HCT116 (cell line): ENCODE results near the gene PLSCR1. TPM values are rescaled to one million over a fixed set of nuclear protein-coding genes. Genes with fewer than 3 reads are reported as not detected.

ENCODE experiments used
- ATAC-seq: fragments of 200-7000 bp; cut with Tn5 transposase; 2 replicates; pipeline ENCODE4 v1.9.1; 2020; ENCODE audit warnings: mild to moderate bottlenecking, moderate library complexity
- BruUV-seq: library from RNA; stranded (reverse); fragments of 400-500 nt; replicated peaks from 2 replicates; lab custom pipeline; 2021; lab: Mats Ljungman, UMichigan
- CTCF ChIA-PET: fragments of 300-600 bp; sonication (Branson Sonifier 250); formaldehyde crosslinking; loops from one replicate; lab custom pipeline; 2021; ENCODE audit warnings: antibody characterized with exemption; lab: Charles Lee
- POLR2A ChIA-PET: fragments of 300-600, 350-600 bp; sonication (Branson Sonifier 250); formaldehyde crosslinking; loops from one replicate; lab custom pipeline; 2021; ENCODE audit warnings: antibody characterized with exemption; lab: Charles Lee
- RAD21 ChIA-PET, 2 experiments: fragments of 300-600 bp; sonication (Branson Sonifier 250); formaldehyde crosslinking; loops; one replicate each; lab custom pipeline; 2023; ENCODE audit warnings: low total read pairs in 2 of 2; ENCODE audit not compliant: uncharacterized antibody in 2 of 2, unreplicated experiment in 2 of 2, low non-redundant PET in 1 of 2; lab: Charles Lee
- DNase-seq: peaks from one replicate; pipeline ENCODE4 v3.0.0-alpha.2; 2010; ENCODE audit warnings: low read depth, low spot score
- H2AFZ ChIP-seq: fragments of 200-600 bp; shearing (Covaris generic), sonication (generic); 2 replicates; pipeline ENCODE4 v1.6.1; 2017; ENCODE audit warnings: low read depth, mixed run types, mixed read lengths, antibody characterized with exemption, low read length; ENCODE audit not compliant: poor library complexity, severe bottlenecking
- H3K27ac ChIP-seq: 2 replicates; pipeline ENCODE4 v1.5.1; 2012; ENCODE audit warnings: low read depth, low read length
- H3K27me3 ChIP-seq: fragments of 200-600 bp; sonication (generic); 2 replicates; pipeline ENCODE4 v1.6.1; 2016; ENCODE audit warnings: mixed run types, low read length, mixed read lengths; ENCODE audit not compliant: insufficient read depth
- H3K36me3 ChIP-seq, 2 experiments: fragments of 200-500 bp in 1 of 2; fragments of 200-600 bp in 1 of 2; sonication (Bioruptor generic) in 1 of 2; sonication (generic) in 1 of 2; 2 replicates each; pipeline versions ENCODE4 v1.5.1 to v1.6.1; 2014 to 2016; ENCODE audit warnings: low read length in 2 of 2, inconsistent platforms in 1 of 2, mixed read lengths in 1 of 2, mixed run types in 1 of 2; ENCODE audit not compliant: insufficient read depth in 2 of 2, control insufficient read depth in 1 of 2
- H3K4me1 ChIP-seq, 2 experiments: fragments of 200-600 bp in 1 of 2; sonication (generic) in 1 of 2; 2 replicates each; pipeline versions ENCODE4 v1.5.1 to v1.6.1; 2012 to 2017; ENCODE audit warnings: low read length in 2 of 2, inconsistent platforms in 1 of 2, mild to moderate bottlenecking in 1 of 2, mixed read lengths in 1 of 2, mixed run types in 1 of 2, moderate library complexity in 1 of 2; ENCODE audit not compliant: insufficient read depth in 2 of 2, control insufficient read depth in 1 of 2
- H3K4me2 ChIP-seq: fragments of 200-600 bp; sonication (generic); 2 replicates; pipeline ENCODE4 v1.6.1; 2017; ENCODE audit warnings: mixed run types, low read length, mixed read lengths
- H3K4me3 ChIP-seq, 2 experiments: fragments of 200-600 bp in 1 of 2; sonication (generic) in 1 of 2; replicated peaks in 1 of 2; 2 replicates each; pipeline ENCODE4 v1.5.1; 2011 to 2016; ENCODE audit warnings: low read length in 2 of 2, control low read depth in 1 of 2, low read depth in 1 of 2, mild to moderate bottlenecking in 1 of 2, mixed read lengths in 1 of 2, mixed run types in 1 of 2
- H3K79me2 ChIP-seq: fragments of 200-600 bp; sonication (generic); 2 replicates; pipeline ENCODE4 v1.6.1; 2017; ENCODE audit warnings: mild to moderate bottlenecking, mixed run types, low read length, moderate library complexity, mixed read lengths; ENCODE audit not compliant: insufficient read depth
- H3K9ac ChIP-seq: fragments of 200-600 bp; sonication (generic); 2 replicates; pipeline ENCODE4 v1.6.1; 2016; ENCODE audit warnings: low read length, mixed read lengths
- H3K9me2 ChIP-seq: fragments of 200-600 bp; sonication (generic), shearing (Covaris generic); 2 replicates; pipeline ENCODE4 v1.6.1; 2017; ENCODE audit warnings: mixed run types, mild to moderate bottlenecking, moderate library complexity; ENCODE audit not compliant: insufficient read depth
- H3K9me3 ChIP-seq, 2 experiments: fragments of 200-500 bp in 1 of 2; fragments of 200-600 bp in 1 of 2; sonication (Bioruptor generic) in 1 of 2; sonication (generic) in 1 of 2; 2 replicates each; pipeline ENCODE4 v1.6.1; 2014 to 2017; ENCODE audit warnings: low read length in 2 of 2, mixed read lengths in 2 of 2, inconsistent platforms in 1 of 2, low read depth in 1 of 2, mild to moderate bottlenecking in 1 of 2, mixed run types in 1 of 2, moderate library complexity in 1 of 2; ENCODE audit not compliant: control insufficient read depth in 1 of 2, insufficient read depth in 1 of 2
- H4K20me1 ChIP-seq: fragments of 200-600 bp; sonication (generic), shearing (Covaris generic); 2 replicates; pipeline ENCODE4 v1.6.1; 2017; ENCODE audit warnings: mixed run types, mild to moderate bottlenecking, moderate library complexity; ENCODE audit not compliant: insufficient read depth
- ATF3 ChIP-seq: IDR thresholded peaks from 2 replicates; pipeline ENCODE4 v1.6.1; 2012
- CBX3 ChIP-seq: IDR thresholded peaks from 2 replicates; pipeline ENCODE4 v1.6.1; 2012; ENCODE audit warnings: low read depth
- CEBPB ChIP-seq: IDR thresholded peaks from 2 replicates; pipeline ENCODE4 v1.6.1; 2012; ENCODE audit warnings: low read depth
- EGR1 ChIP-seq: IDR thresholded peaks from 2 replicates; pipeline ENCODE4 v1.6.1; 2012; ENCODE audit warnings: low read depth
- ELF1 ChIP-seq: IDR thresholded peaks from 2 replicates; pipeline ENCODE4 v1.6.1; 2012; ENCODE audit warnings: low read depth, borderline replicate concordance
- EZH2 ChIP-seq: fragments of 200-600 bp; sonication (generic); IDR thresholded peaks from 2 replicates; pipeline ENCODE4 v1.6.1; 2017; ENCODE audit warnings: antibody characterized with exemption, mixed run types
- EZH2phosphoT487 ChIP-seq: fragments of 200-600 bp; IDR thresholded peaks from 2 replicates; pipeline ENCODE4 v1.6.1; 2018; ENCODE audit warnings: antibody characterized with exemption, borderline replicate concordance
- FOSL1 ChIP-seq: IDR thresholded peaks from 2 replicates; pipeline ENCODE4 v1.6.1; 2012; ENCODE audit warnings: low read depth
- JUND ChIP-seq: IDR thresholded peaks from 2 replicates; pipeline ENCODE4 v1.6.1; 2012
- MAX ChIP-seq: IDR thresholded peaks from 2 replicates; pipeline ENCODE4 v1.6.1; 2012
- POLR2A ChIP-seq: IDR thresholded peaks from 2 replicates; pipeline ENCODE4 v1.7.0; 2011; ENCODE audit warnings: borderline replicate concordance; ENCODE audit not compliant: insufficient read depth, insufficient read length; ENCODE audit errors: extremely low read depth
- POLR2AphosphoS5 ChIP-seq: IDR thresholded peaks from 2 replicates; pipeline ENCODE4 v1.6.1; 2011; ENCODE audit warnings: mild to moderate bottlenecking, low read depth, low read length, moderate library complexity
- RAD21 ChIP-seq: IDR thresholded peaks from 2 replicates; pipeline ENCODE4 v1.6.1; 2012; ENCODE audit warnings: low read depth, mild to moderate bottlenecking
- REST ChIP-seq: IDR thresholded peaks from 2 replicates; pipeline ENCODE4 v1.6.1; 2012; ENCODE audit warnings: low read depth
- SP1 ChIP-seq: IDR thresholded peaks from 2 replicates; pipeline ENCODE4 v1.6.1; 2012; ENCODE audit warnings: low read depth
- TCF7L2 ChIP-seq: IDR thresholded peaks from 2 replicates; pipeline ENCODE4 v1.7.0; 2011; ENCODE audit warnings: borderline replicate concordance, inconsistent platforms; ENCODE audit not compliant: insufficient read depth, insufficient read length; ENCODE audit errors: extremely low read depth
- YY1 ChIP-seq: IDR thresholded peaks from 2 replicates; pipeline ENCODE4 v1.6.1; 2011; ENCODE audit warnings: low read length, low read depth, moderate library complexity, mild to moderate bottlenecking; ENCODE audit not compliant: insufficient replicate concordance; ENCODE audit errors: extremely low read depth
- ZFX ChIP-seq: fragments of 450-650 bp; IDR thresholded peaks from 2 replicates; pipeline ENCODE4 v1.6.1; 2017
- ZNF274 ChIP-seq: fragments of 200-500 bp; sonication (Bioruptor generic); IDR thresholded peaks from 2 replicates; pipeline ENCODE4 v1.6.1; 2014; ENCODE audit warnings: mild to moderate bottlenecking, low read depth, low read length, inconsistent platforms
- intact Hi-C: fragments of 100-400 bp; cut with micrococcal nuclease; formaldehyde crosslinking; loops from 2 replicates; pipeline ENCODE4 v1.10.0; 2022
- total RNA-seq: library from RNA; stranded (reverse); gene quantifications from one replicate; pipeline ENCODE4 v1.2.1, GENCODE V29; 2021; ENCODE audit not compliant: unreplicated experiment

PLSCR1 gene
- total RNA-seq, 1 experiment from 2014 or later, result 44.2 TPM

- POLR2A ChIA-PET, result no interaction called here
- peaks cover 0 to 18% of the 10 kb centered on the region in 2 experiments; a peak in 2 of 4 replicates for H3K36me3 ChIP-seq
- BruUV-seq, result no TSS peak
- no peak overlapping the region for H3K4me2 ChIP-seq
- H3K4me1 ChIP-seq, result no peaks in the 10 kb centered on the region
- no peaks in the 10 kb centered on the region for H3K27me3 ChIP-seq
- H3K4me3 ChIP-seq, result no peak overlapping the region
- ATAC-seq (no peak), DNase-seq (no peak)
- CTCF ChIA-PET, result no interaction called here
- RAD21 ChIA-PET, result no interaction called here
- no peaks in the 10 kb centered on the region; the same call in 1 of the 2 replicates for H3K79me2 ChIP-seq
- no peaks in the 10 kb centered on the region for H3K9me2 ChIP-seq
- no peak overlapping the region for H3K9ac ChIP-seq
- no peak for TF ChIP-seq JUND
- TF ChIP-seq EZH2phosphoT487, result no peak
- no peak for TF ChIP-seq MAX
- TF ChIP-seq ZNF274, result no peak
- TF ChIP-seq FOSL1, result no peak
- no peak for TF ChIP-seq YY1
- no peak for TF ChIP-seq CEBPB
- no peak for TF ChIP-seq POLR2AphosphoS5
- TF ChIP-seq REST, result no peak
- TF ChIP-seq RAD21, result no peak
- TF ChIP-seq POLR2A, result no peak
- no peak for TF ChIP-seq TCF7L2
- TF ChIP-seq EZH2, result no peak
- no peak for TF ChIP-seq ZFX
- no peak for TF ChIP-seq ELF1
- no peak for TF ChIP-seq ATF3
- TF ChIP-seq CBX3, result no peak
- no peak for TF ChIP-seq SP1
- no peak for TF ChIP-seq EGR1
- TF ChIP-seq, all 23 proteins: peak for 0
- H2AFZ ChIP-seq, result no peak overlapping the region
- no peak overlapping the region for H3K27ac ChIP-seq
- H4K20me1 ChIP-seq, result no peaks in the 10 kb centered on the region
- intact Hi-C loops, result no loop called here
- H3K9me3 ChIP-seq, result no peaks in the 10 kb centered on the region
These were observed 15.4 kb downstream of the PLSCR1 start for GRCh38 chr3:146529021-146529420.
